ENCODE results near the gene RPAP3.
A peak's percentile ranks its signal among the peaks of the same experiment; 100 is the strongest.
"Not testable (repeated sequence)": the region's sequence is repeated elsewhere in the genome, so short reads cannot be mapped to it uniquely, and the experiment has no call there.

The RPAP3 gene

GRCh38 chr12:47689215-47689614, 16.6 kb downstream of the RPAP3 start:
- peaks cover 38% of the 10 kb centered on the region for H3K36me3 Mint-ChIP-seq
- no peaks in the 10 kb centered on the region for H3K9me3 Mint-ChIP-seq
- H3K4me3 Mint-ChIP-seq, result no peak overlapping the region
- H3K27me3 Mint-ChIP-seq, result no peaks in the 10 kb centered on the region
- H3K4me1 Mint-ChIP-seq, result peaks cover 9% of the 10 kb centered on the region
- no peak overlapping the region for H3K27ac Mint-ChIP-seq
- no peak for ATAC-seq

- Mint-ChIP-seq H3K36me3 (peaks cover 35% of the 10 kb centered on the region), H3K27me3 (no peaks in the 10 kb centered on the region), H3K9me3 (no peaks in the 10 kb centered on the region), H3K27ac (no peak overlapping the region), H3K4me3 (no peak overlapping the region), H3K4me1 (peaks cover 5% of the 10 kb centered on the region)
- ATAC-seq, result no peak
Measured at GRCh38 chr12:47687636-47688035, 18.2 kb downstream of the RPAP3 start.

GRCh38 chr12:47686645-47687240, 19.1 kb downstream of the RPAP3 start:
- ATAC-seq, result no peak
- Mint-ChIP-seq H3K9me3 (no peaks in the 10 kb centered on the region), H3K4me1 (peaks cover 5% of the 10 kb centered on the region), H3K27ac (no peak overlapping the region), H3K36me3 (peaks cover 33% of the 10 kb centered on the region), H3K4me3 (no peak overlapping the region), H3K27me3 (no peaks in the 10 kb centered on the region)

DNA sequence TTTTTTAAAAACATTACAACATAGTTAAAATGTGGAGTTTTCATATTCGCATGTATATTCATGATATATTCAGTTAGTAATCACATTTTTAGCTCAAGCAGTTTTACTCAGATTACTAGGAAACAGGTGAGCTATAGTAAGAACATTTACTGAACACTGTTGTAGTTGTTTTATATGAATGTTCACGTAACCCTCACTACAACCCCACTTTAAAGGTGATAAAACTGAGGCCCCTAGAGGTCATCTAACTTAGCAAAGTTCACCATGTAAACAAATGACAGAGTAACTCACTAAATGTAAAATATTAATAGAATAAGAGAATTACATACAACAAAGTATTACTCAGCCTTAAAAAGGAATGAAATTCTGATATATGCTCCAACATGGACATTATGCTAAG, 26.0 kb downstream of the RPAP3 start:
- H3K4me3 Mint-ChIP-seq, result no peak overlapping the region
- H3K27ac Mint-ChIP-seq, result no peak overlapping the region
- H3K27me3 Mint-ChIP-seq, result no peaks in the 10 kb centered on the region
- no peaks in the 10 kb centered on the region for H3K9me3 Mint-ChIP-seq
- peaks cover 30% of the 10 kb centered on the region for H3K4me1 Mint-ChIP-seq
- no peak for ATAC-seq
- peaks cover 85% of the 10 kb centered on the region for H3K36me3 Mint-ChIP-seq

DNA sequence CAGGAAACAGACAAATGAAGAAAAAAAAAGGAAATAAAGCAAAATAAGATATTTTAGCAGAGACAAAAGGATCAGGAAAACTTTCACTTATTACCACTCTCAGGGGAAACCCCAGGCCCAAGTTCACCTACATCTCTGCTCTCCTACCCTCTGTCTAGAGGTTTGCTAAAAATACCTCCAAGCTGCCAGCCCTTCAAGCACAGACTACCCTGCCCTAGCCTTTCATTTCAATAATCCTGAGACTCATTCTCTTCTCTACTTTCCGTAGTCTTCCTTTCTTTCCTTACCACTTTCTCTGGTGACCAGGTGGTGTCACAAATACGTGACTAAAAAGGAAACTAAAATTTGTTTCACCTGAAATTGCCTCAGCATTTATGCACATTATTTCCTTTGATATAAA, 33.8 kb downstream of the RPAP3 start:
- Mint-ChIP-seq H3K9me3 (no peaks in the 10 kb centered on the region), H3K36me3 (peaks cover 66% of the 10 kb centered on the region), H3K27ac (peak overlapping the region; percentile 60), H3K4me1 (peaks cover 22% of the 10 kb centered on the region), H3K4me3 (no peak overlapping the region), H3K27me3 (no peaks in the 10 kb centered on the region)
- ATAC-seq, result no peak

- not testable (repeated sequence) for H3K4me3 Mint-ChIP-seq, H3K9me3 Mint-ChIP-seq, H3K4me1 Mint-ChIP-seq, ATAC-seq, H3K27me3 Mint-ChIP-seq, H3K27ac Mint-ChIP-seq
- H3K36me3 Mint-ChIP-seq, result peaks cover 55% of the 10 kb centered on the region
Measured at GRCh38 chr12:47667935-47668334, 37.9 kb downstream of the RPAP3 start.

DNA sequence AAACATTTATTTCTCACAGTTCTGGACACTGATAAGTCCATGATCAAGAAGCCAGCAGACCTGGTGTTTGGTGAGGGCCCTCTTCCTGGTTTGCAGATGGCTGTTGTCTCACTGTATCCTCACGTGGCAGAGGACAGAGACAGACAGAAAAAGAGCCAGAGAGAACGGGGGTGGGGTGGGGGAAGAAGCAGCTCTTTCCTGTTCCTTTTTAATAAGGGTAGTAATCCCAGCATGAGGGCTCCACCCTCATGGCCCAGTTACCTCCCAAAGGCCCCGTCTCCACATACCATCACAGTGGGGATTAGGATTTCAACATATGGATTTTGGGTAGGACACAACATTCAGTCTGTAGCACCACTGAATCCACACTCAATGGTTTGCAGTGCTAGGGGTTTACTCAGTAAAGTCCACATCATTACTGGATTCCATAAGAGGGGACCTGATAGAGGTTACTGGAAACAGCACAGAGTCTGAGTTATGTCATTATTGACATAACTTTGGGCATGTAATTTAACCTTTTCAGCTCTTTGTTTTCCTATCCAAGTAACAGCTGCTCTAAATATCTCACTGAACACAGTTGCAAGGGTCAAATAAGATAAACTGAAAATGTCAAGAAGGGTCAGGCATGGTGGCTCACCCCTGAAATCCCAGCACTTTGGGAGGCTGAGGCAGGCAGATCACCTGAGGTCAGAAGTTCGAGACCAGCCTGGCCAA, 53.2 kb downstream of the RPAP3 start:
- H3K36me3 Mint-ChIP-seq, result peaks cover 15% of the 10 kb centered on the region
- no peak overlapping the region for H3K4me3 Mint-ChIP-seq
- H3K4me1 Mint-ChIP-seq, result peaks cover 16% of the 10 kb centered on the region
- no peak for ATAC-seq
- no peaks in the 10 kb centered on the region for H3K27me3 Mint-ChIP-seq
- no peaks in the 10 kb centered on the region for H3K9me3 Mint-ChIP-seq
- no peak overlapping the region for H3K27ac Mint-ChIP-seq

- Mint-ChIP-seq H3K4me1 (peaks cover 16% of the 10 kb centered on the region), H3K27ac (no peak overlapping the region), H3K27me3 (no peaks in the 10 kb centered on the region), H3K4me3 (no peak overlapping the region), H3K36me3 (peaks cover 26% of the 10 kb centered on the region), H3K9me3 (no peaks in the 10 kb centered on the region)
- peak; percentile 72 for ATAC-seq
Measured at GRCh38 chr12:47651368-47652254, 54.2 kb downstream of the RPAP3 start.

DNA sequence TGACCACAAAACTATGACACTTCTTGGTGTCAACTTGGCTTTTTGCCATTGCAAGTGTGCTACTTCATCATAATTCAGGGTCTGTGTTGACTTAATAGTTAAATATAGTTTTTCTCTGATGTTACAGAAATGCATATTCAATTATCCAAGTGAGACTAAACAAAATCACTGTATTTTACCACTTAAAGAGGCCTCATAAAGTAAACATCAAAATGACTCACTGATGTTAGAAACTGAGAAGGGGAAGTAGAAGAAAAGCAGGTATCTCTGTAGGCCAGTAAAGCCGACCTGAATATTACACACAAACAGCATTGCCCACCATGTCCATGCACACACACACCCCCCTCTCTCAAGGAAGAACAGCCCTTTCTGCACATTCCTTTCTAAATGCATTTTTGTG, 55.4 kb downstream of the RPAP3 start:
- H3K4me3 Mint-ChIP-seq, result no peak overlapping the region
- H3K4me1 Mint-ChIP-seq, result peaks cover 16% of the 10 kb centered on the region
- no peaks in the 10 kb centered on the region for H3K27me3 Mint-ChIP-seq
- no peak for ATAC-seq
- H3K36me3 Mint-ChIP-seq, result peaks cover 37% of the 10 kb centered on the region
- H3K9me3 Mint-ChIP-seq, result no peaks in the 10 kb centered on the region
- no peak overlapping the region for H3K27ac Mint-ChIP-seq

- H3K4me1 Mint-ChIP-seq, result peaks cover 16% of the 10 kb centered on the region
- no peak overlapping the region for H3K4me3 Mint-ChIP-seq
- H3K27ac Mint-ChIP-seq, result no peak overlapping the region
- no peak for ATAC-seq
- no peaks in the 10 kb centered on the region for H3K27me3 Mint-ChIP-seq
- peaks cover 45% of the 10 kb centered on the region for H3K36me3 Mint-ChIP-seq
- peaks cover 8% of the 10 kb centered on the region for H3K9me3 Mint-ChIP-seq
Measured at GRCh38 chr12:47649381-47649780, 56.4 kb downstream of the RPAP3 start.

- H3K4me1 Mint-ChIP-seq, result peaks cover 16% of the 10 kb centered on the region
- ATAC-seq, result no peak
- no peak overlapping the region for H3K4me3 Mint-ChIP-seq
- H3K27ac Mint-ChIP-seq, result no peak overlapping the region
- H3K27me3 Mint-ChIP-seq, result no peaks in the 10 kb centered on the region
- peaks cover 12% of the 10 kb centered on the region for H3K9me3 Mint-ChIP-seq
- H3K36me3 Mint-ChIP-seq, result peaks cover 52% of the 10 kb centered on the region
Measured at GRCh38 chr12:47648056-47648579, 57.7 kb downstream of the RPAP3 start.

- peaks cover 97% of the 10 kb centered on the region for H3K36me3 Mint-ChIP-seq
- H3K4me3 Mint-ChIP-seq, H3K4me1 Mint-ChIP-seq, H3K27ac Mint-ChIP-seq, ATAC-seq, H3K27me3 Mint-ChIP-seq: not testable (repeated sequence)
- H3K9me3 Mint-ChIP-seq, result peaks cover 44% of the 10 kb centered on the region
Measured at GRCh38 chr12:47642310-47642709, 63.5 kb downstream of the RPAP3 start.

GRCh38 chr12:47636908-47637780, 68.7 kb downstream of the RPAP3 start:
- no peak overlapping the region for H3K27ac Mint-ChIP-seq
- H3K4me3 Mint-ChIP-seq, result no peak overlapping the region
- H3K27me3 Mint-ChIP-seq, result no peaks in the 10 kb centered on the region
- peaks cover 8% of the 10 kb centered on the region for H3K4me1 Mint-ChIP-seq
- no peak for ATAC-seq
- peaks cover 74% of the 10 kb centered on the region for H3K36me3 Mint-ChIP-seq
- peaks cover 26% of the 10 kb centered on the region for H3K9me3 Mint-ChIP-seq

- not testable (repeated sequence) for H3K27me3 Mint-ChIP-seq, ATAC-seq
- peaks cover 17% of the 10 kb centered on the region for H3K9me3 Mint-ChIP-seq
Measured at GRCh38 chr12:47635770-47636169, 70.1 kb downstream of the RPAP3 start.

More at GRCh38 chr12:47635770-47636169, 70.1 kb downstream of the RPAP3 start:
- H3K36me3 Mint-ChIP-seq, result peaks cover 71% of the 10 kb centered on the region
- not testable (repeated sequence) for H3K27ac Mint-ChIP-seq, H3K4me3 Mint-ChIP-seq, H3K4me1 Mint-ChIP-seq
